Activated T-cell treated with anti-CD3 and anti-CD28 coated beads for 1 hour (primary cell): ENCODE data around the gene SETD1A.
A peak's percentile ranks its signal among the peaks of the same experiment; 100 is the strongest.
"Not testable (repeated sequence)": the region's sequence is repeated elsewhere in the genome, so short reads cannot be mapped to it uniquely, and the experiment has no call there.

ENCODE experiments used
- DNase-seq: peaks from one replicate; pipeline ENCODE4 v3.0.0-alpha.2; 2020; ENCODE audit warnings: low read depth

Gene SETD1A

GRCh38 chr16:30998852-30999761, 41.6 kb downstream of the SETD1A start:
- no peak for DNase-seq

GRCh38 chr16:31000671-31001382, 43.3 kb downstream of the SETD1A start:
- no peak for DNase-seq

GRCh38 chr16:31001507-31002249, 44.1 kb downstream of the SETD1A start:
- DNase-seq: no peak

- DNase-seq: no peak
These were observed 44.7 kb downstream of the SETD1A start for GRCh38 chr16:31002250-31002700.

- no peak for DNase-seq
These were observed 45.3 kb downstream of the SETD1A start for GRCh38 chr16:31002862-31003341.

GRCh38 chr16:31003744-31004143, 46.2 kb downstream of the SETD1A start:
- no peak for DNase-seq

- DNase-seq: no peak
These were observed 47.1 kb downstream of the SETD1A start for GRCh38 chr16:31004658-31005057.

GRCh38 chr16:31005350-31006085, 48.0 kb downstream of the SETD1A start:
- DNase-seq: no peak

- no peak for DNase-seq
These were observed 48.5 kb downstream of the SETD1A start for GRCh38 chr16:31006086-31006385.

- no peak for DNase-seq
These were observed 49.0 kb downstream of the SETD1A start for GRCh38 chr16:31006589-31006988.

GRCh38 chr16:31007684-31008083, 50.1 kb downstream of the SETD1A start:
- no peak for DNase-seq

- no peak for DNase-seq
These were observed 50.6 kb downstream of the SETD1A start for GRCh38 chr16:31008149-31008548.

- DNase-seq: no peak
These were observed 51.0 kb downstream of the SETD1A start for GRCh38 chr16:31008551-31008950.

GRCh38 chr16:31009120-31009519, 51.6 kb downstream of the SETD1A start:
- no peak for DNase-seq

- no peak for DNase-seq
These were observed 52.5 kb downstream of the SETD1A start for GRCh38 chr16:31009894-31010584.

GRCh38 chr16:31010585-31011325, 53.2 kb downstream of the SETD1A start, which contains the start of gene STX1B:
Gene STX1B, minus strand, starts transcription at chr16:31010638. Its CDS starts 242 bp downstream, at chr16:31010396.
- peak; percentile 51 for DNase-seq

- DNase-seq: not testable (repeated sequence)
These were observed 54.3 kb downstream of the SETD1A start for GRCh38 chr16:31011815-31012214.

GRCh38 chr16:31013292-31013691, 55.7 kb downstream of the SETD1A start:
- DNase-seq: not testable (repeated sequence)

GRCh38 chr16:31016018-31016417, 58.5 kb downstream of the SETD1A start:
- DNase-seq: no peak

GRCh38 chr16:31017756-31018155, 60.2 kb downstream of the SETD1A start:
- not testable (repeated sequence) for DNase-seq
